ENCODE measurements around the gene DXO.

Gene DXO

GRCh38 chr6:31948753-31949413 is 23.1 kb downstream of the DXO start:
- DNase-seq (ENCODE audit: extremely low read depth, low read depth): no peak

GRCh38 chr6:31948306-31948705 is 23.6 kb downstream of the DXO start:
- DNase-seq (ENCODE audit: extremely low read depth, low read depth): no peak
- no peak overlapping the region for H3K4me3 ChIP-seq (replicated peaks; ENCODE audit: low read depth, low read length)
- no peak for TF ChIP-seq CTCF (IDR thresholded peaks at IDR 0.05; ENCODE audit: low read depth, low read length, missing control alignments)

More at GRCh38 chr6:31948753-31949413, 23.1 kb downstream of the DXO start:
- H3K4me3 ChIP-seq (replicated peaks; ENCODE audit: low read depth, low read length): no peak overlapping the region
- no peak for TF ChIP-seq CTCF (IDR thresholded peaks at IDR 0.05; ENCODE audit: low read depth, low read length, missing control alignments)

- no peak for TF ChIP-seq CTCF (IDR thresholded peaks at IDR 0.05; ENCODE audit: low read depth, low read length, missing control alignments)
- H3K4me3 ChIP-seq (replicated peaks; ENCODE audit: low read depth, low read length): no peak overlapping the region
- DNase-seq (ENCODE audit: extremely low read depth, low read depth): no peak
Measured at GRCh38 chr6:31947864-31948263, 24.1 kb downstream of the DXO start.

- no peak for DNase-seq (ENCODE audit: extremely low read depth, low read depth)
Measured at GRCh38 chr6:31947070-31947675, 24.8 kb downstream of the DXO start.

GRCh38 chr6:31946370-31946885 is 25.5 kb downstream of the DXO start:
- no peak for DNase-seq (ENCODE audit: extremely low read depth, low read depth)
- no peak for TF ChIP-seq CTCF (IDR thresholded peaks at IDR 0.05; ENCODE audit: low read depth, low read length, missing control alignments)
- H3K4me3 ChIP-seq (replicated peaks; ENCODE audit: low read depth, low read length): no peak overlapping the region

More at GRCh38 chr6:31947070-31947675, 24.8 kb downstream of the DXO start:
- no peak for TF ChIP-seq CTCF (IDR thresholded peaks at IDR 0.05; ENCODE audit: low read depth, low read length, missing control alignments)
- no peak overlapping the region for H3K4me3 ChIP-seq (replicated peaks; ENCODE audit: low read depth, low read length)

GRCh38 chr6:31945507-31946369 is 26.2 kb downstream of the DXO start, which contains the start of gene CFB:
TSS of gene CFB (plus strand) at chr6:31946095. CDS start at chr6:31946222, 127 bp downstream.
- TF ChIP-seq CTCF (IDR thresholded peaks at IDR 0.05; ENCODE audit: low read depth, low read length, missing control alignments): no peak
- DNase-seq (ENCODE audit: extremely low read depth, low read depth): no peak
- H3K4me3 ChIP-seq (replicated peaks; ENCODE audit: low read depth, low read length): no peak within 1 kb of the TSS

All from HFF-Myc (cell line).